KMS-11 (cell line): ENCODE data around the gene PRKAR1B.

Experiments
- H2AFZ ChIP-seq: fragments of 200-600 bp; sonication (generic); 2 replicates; pipeline ENCODE4 v1.6.1; 2016; ENCODE audit warnings: antibody characterized with exemption, mixed run types, low read depth
- H3K27ac ChIP-seq: fragments of 200-600 bp; sonication (generic); 2 replicates; pipeline ENCODE4 v1.6.1; 2016; ENCODE audit warnings: mild to moderate bottlenecking, mixed run types
- H3K27me3 ChIP-seq: fragments of 200-600 bp; sonication (generic); 2 replicates; pipeline ENCODE4 v1.6.1; 2017; ENCODE audit warnings: mild to moderate bottlenecking, low read depth, mixed run types, moderate library complexity; ENCODE audit not compliant: insufficient read depth
- H3K36me3 ChIP-seq: fragments of 200-600 bp; sonication (generic); 2 replicates; pipeline ENCODE4 v1.6.1; 2017; ENCODE audit warnings: mild to moderate bottlenecking, mixed run types; ENCODE audit not compliant: insufficient read depth
- H3K4me1 ChIP-seq: fragments of 200-600 bp; sonication (generic); 2 replicates; pipeline ENCODE4 v1.6.1; 2016; ENCODE audit warnings: mild to moderate bottlenecking, low read depth, mixed run types; ENCODE audit not compliant: poor library complexity, severe bottlenecking
- H3K4me2 ChIP-seq: fragments of 200-600 bp; sonication (generic); 2 replicates; pipeline ENCODE4 v1.7.0; 2016; ENCODE audit warnings: mild to moderate bottlenecking, mixed run types
- H3K4me3 ChIP-seq: fragments of 200-600 bp; sonication (generic); IDR thresholded peaks from 2 replicates; pipeline ENCODE4 v1.6.1; 2017; ENCODE audit warnings: low read depth, low read length, mixed read lengths; ENCODE audit not compliant: insufficient read depth
- H3K79me2 ChIP-seq: fragments of 200-600 bp; sonication (generic); 2 replicates; pipeline ENCODE4 v1.6.1; 2016; ENCODE audit warnings: low read depth, mixed run types; ENCODE audit not compliant: insufficient read depth
- H3K9ac ChIP-seq: fragments of 200-600 bp; sonication (generic); 2 replicates; pipeline ENCODE4 v1.6.1; 2016; ENCODE audit warnings: mild to moderate bottlenecking, mixed run types
- H4K20me1 ChIP-seq: fragments of 200-600 bp; sonication (generic); 2 replicates; pipeline ENCODE4 v1.6.1; 2016; ENCODE audit warnings: mild to moderate bottlenecking, mixed run types; ENCODE audit not compliant: insufficient read depth
- CTCF ChIP-seq: fragments of 200-600 bp; sonication (generic); conservative IDR thresholded peaks from 2 replicates; pipeline ENCODE4 v1.6.1; 2017; ENCODE audit warnings: low read depth, mild to moderate bottlenecking, antibody characterized with exemption, low read length, moderate library complexity, mixed read lengths

The PRKAR1B gene

GRCh38 chr7:681551-682307 is 45.4 kb downstream of the PRKAR1B start:
- TF ChIP-seq CTCF: no peak
- Histone ChIP-seq H3K4me3 (no peak overlapping the region), H3K27ac (no peak overlapping the region), H3K36me3 (peaks cover 7% of the 10 kb centered on the region), H3K27me3 (no peaks in the 10 kb centered on the region), H3K4me2 (no peak overlapping the region), H3K79me2 (no peaks in the 10 kb centered on the region), H3K9ac (no peak overlapping the region), H2AFZ (no peak overlapping the region), H4K20me1 (no peaks in the 10 kb centered on the region), H3K4me1 (no peaks in the 10 kb centered on the region)

- peaks cover 7% of the 10 kb centered on the region for H3K36me3 ChIP-seq
- no peak overlapping the region for H3K4me3 ChIP-seq
- H3K4me2 ChIP-seq: no peak overlapping the region
- TF ChIP-seq CTCF: no peak
- no peaks in the 10 kb centered on the region for H3K27me3 ChIP-seq
- H2AFZ ChIP-seq: no peak overlapping the region
- H3K9ac ChIP-seq: no peak overlapping the region
- H3K79me2 ChIP-seq: no peaks in the 10 kb centered on the region
- H4K20me1 ChIP-seq: no peaks in the 10 kb centered on the region
- no peak overlapping the region for H3K27ac ChIP-seq
- H3K4me1 ChIP-seq: no peaks in the 10 kb centered on the region
Observed at GRCh38 chr7:680411-681127, 46.5 kb downstream of the PRKAR1B start.

GRCh38 chr7:676972-677385 is 50.1 kb downstream of the PRKAR1B start:
- H2AFZ ChIP-seq: no peak overlapping the region
- H3K4me1 ChIP-seq: no peaks in the 10 kb centered on the region
- H4K20me1 ChIP-seq: no peaks in the 10 kb centered on the region
- H3K27me3 ChIP-seq: no peaks in the 10 kb centered on the region
- H3K9ac ChIP-seq: no peak overlapping the region
- no peak overlapping the region for H3K27ac ChIP-seq
- no peaks in the 10 kb centered on the region for H3K79me2 ChIP-seq
- H3K4me3 ChIP-seq: no peak overlapping the region
- H3K36me3 ChIP-seq: peaks cover 7% of the 10 kb centered on the region
- no peak for TF ChIP-seq CTCF
- no peak overlapping the region for H3K4me2 ChIP-seq

GRCh38 chr7:676246-676971 is 50.7 kb downstream of the PRKAR1B start:
- Histone ChIP-seq H3K4me3 (no peak overlapping the region), H3K36me3 (peaks cover 7% of the 10 kb centered on the region), H3K27me3 (no peaks in the 10 kb centered on the region), H4K20me1 (no peaks in the 10 kb centered on the region), H2AFZ (no peak overlapping the region), H3K27ac (no peak overlapping the region), H3K79me2 (no peaks in the 10 kb centered on the region), H3K4me1 (no peaks in the 10 kb centered on the region), H3K4me2 (no peak overlapping the region), H3K9ac (no peak overlapping the region)
- TF ChIP-seq CTCF: no peak
